Heart left ventricle (tissue), 16 donors: ENCODE data around the gene PDGFRA. TPM values are rescaled to one million over a fixed set of nuclear protein-coding genes. Genes with fewer than 3 reads are reported as not detected.
A peak's percentile ranks its signal among the peaks of the same experiment; 100 is the strongest.
"Not testable (repeated sequence)": the region's sequence is repeated elsewhere in the genome, so short reads cannot be mapped to it uniquely, and the experiment has no call there.

ENCODE experiments used
- ATAC-seq, 4 donors: fragments of 200-7000 bp; cut with Tn5 transposase; one replicate each; pipeline ENCODE4 v1.9.1; 2020 to 2022; ENCODE audit warnings: moderate library complexity in 4 of 4, mild to moderate bottlenecking in 3 of 4, moderate number of reproducible peaks in 1 of 4
- DNase-seq, 5 donors: peaks; one replicate each; pipeline ENCODE4 v3.0.0-alpha.2; 2020
- H3K27ac ChIP-seq, 12 donors: fragments of 200-600 bp; sonication (generic) in 4 of 12; one replicate each; pipeline versions ENCODE4 v1.5.0 to v1.8.0; 2016 to 2022; ENCODE audit warnings: mild to moderate bottlenecking in 2 of 12
- H3K27me3 ChIP-seq, 9 donors: fragments of 200-600 bp; sonication (generic) in 2 of 9; one replicate each; pipeline versions ENCODE4 v1.5.1 to v1.8.0; 2016 to 2022; ENCODE audit warnings: mild to moderate bottlenecking in 3 of 9
- H3K36me3 ChIP-seq, 9 donors: fragments of 200-600 bp; sonication (generic) in 2 of 9; one replicate each; pipeline versions ENCODE4 v1.5.0 to v1.8.0; 2018 to 2022; ENCODE audit warnings: mild to moderate bottlenecking in 2 of 9
- H3K4me1 ChIP-seq, 12 donors: fragments of 200-600 bp; sonication (generic) in 4 of 12; one replicate each; pipeline versions ENCODE4 v1.5.0 to v1.8.0; 2016 to 2022; ENCODE audit warnings: mild to moderate bottlenecking in 3 of 12
- H3K4me3 ChIP-seq, 12 donors: fragments of 200-600 bp; sonication (generic) in 4 of 12; one replicate each; pipeline versions ENCODE4 v1.5.0 to v1.8.0; 2017 to 2022; ENCODE audit warnings: mild to moderate bottlenecking in 9 of 12, moderate library complexity in 4 of 12
- H3K9me3 ChIP-seq, 12 donors: fragments of 200-600 bp; sonication (generic) in 4 of 12; one replicate each; pipeline versions ENCODE4 v1.5.0 to v1.8.0; 2016 to 2022; ENCODE audit warnings: mild to moderate bottlenecking in 1 of 12
- CTCF ChIP-seq, 12 donors: fragments of 200-600 bp; sonication (generic) in 4 of 12; IDR thresholded peaks; one replicate each; pipeline versions ENCODE4 v1.5.0 to v1.8.0; 2018 to 2022; ENCODE audit warnings: antibody characterized with exemption in 12 of 12, mild to moderate bottlenecking in 5 of 12
- POLR2A ChIP-seq, 2 donors: fragments of 450-650 bp; IDR thresholded peaks; one replicate each; pipeline ENCODE4 v1.6.1; 2017; ENCODE audit warnings: antibody characterized with exemption in 2 of 2, mild to moderate bottlenecking in 2 of 2, moderate library complexity in 2 of 2
- WGBS, 4 donors: extraction: QIAGEN DNeasy Blood & Tissue Kit in 2 of 4; methylation state at CpG; one replicate each; pipeline versions ENCODE4 v1.1.5 to v1.1.7; 2013 to 2018; 5-methylcytosine and 5-hydroxymethylcytosine counted together
- intact Hi-C, 10 donors: fragments of 100-400 bp; cut with DNase I; formaldehyde crosslinking; loops; one replicate each; pipeline versions ENCODE4 v1.11.1 to v1.14.2; 2022
- polyA plus RNA-seq, 2 donors: library from polyadenylated mRNA; stranded (reverse); fragments of 200-250 nt; gene quantifications; one replicate each; pipeline ENCODE4 v1.2.3, GENCODE V29; 2013
- total RNA-seq, 9 donors: library from RNA; depleted of rRNA in 2 of 9; stranded (reverse); fragments of >200 nt in 2 of 9; fragmentation: NEBNext Ultra II Directional in 3 of 9; extraction: Animal tissue kit (Norgen Biotek cat#: 25700) in 3 of 9; gene quantifications; one replicate each; pipeline versions ENCODE4 v1.1.0 to v1.2.4, GENCODE V29; 2016 to 2023
- donor health status: ischemic (EF 13 %, LVEDD 7.1; RV severe dilation, severe dysfunction).
- donor health status: healthy with polysubstance abuse.
- donor health status: DM: no; HTN: yes; CAD: no.
- donor health status: DM: no; HTN: no; CAD: no.
- donor health status: ischemic (EF 25% LVEDD 6.9; RV normal size, moderate dysfunction).
- donor health status: ischemic (EF 25% LVEDD 5.7; RV mildly dilated, moderate dysfunction).
- donor health status: healthy.
- donor health status: DM: yes; HTN: yes; CAD: no.
- donor health status: ischemic (EF 35%, LVEDD 5.7; RV mildly dilated, moderate dysfunction).
- donor health status: nonischemic (EF 11% LVEDD 7.7; RV severe dilation, severe dysfunction).
- donor health status: DM: yes; HTN: yes; CAD: no.
- donor health status: PGD.
- donor health status: ischemic (EF 29% LVEDD 5.4; RV normal size, mild dysfunction).
- donor health status: nonischemic (EF 23%, LVEDD 6.1; RV moderate dilation, normal function).

The PDGFRA gene
- total and polyA plus RNA-seq, 11 donors, result 4.3 to 58.1 (median 18.9) TPM

DNA sequence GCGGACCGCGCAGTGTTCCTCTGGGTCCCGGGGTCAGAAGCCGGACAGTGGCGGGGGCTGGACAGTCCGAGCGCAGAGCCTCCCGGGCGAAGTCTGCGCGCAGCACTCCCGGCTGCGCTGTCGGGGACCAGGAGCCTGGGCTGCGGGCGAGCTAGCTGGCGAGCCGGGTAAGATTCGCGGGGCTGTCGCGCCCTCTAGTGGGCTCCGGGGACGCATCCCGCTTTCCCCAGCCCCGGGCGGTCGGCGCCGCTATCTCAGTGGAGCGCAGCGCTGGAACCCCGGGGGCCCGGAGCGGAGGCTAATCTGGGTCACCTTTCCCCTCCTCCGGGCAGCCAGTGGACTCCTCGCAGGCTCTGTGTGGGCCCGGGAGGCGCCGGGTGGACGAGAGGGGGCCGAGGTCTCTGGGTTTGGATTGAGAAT is 4.2 kb downstream of the PDGFRA start:
- H3K27ac ChIP-seq, result peak overlapping the region in 11 of 12 donors; percentile 19 to 89 (median 68)
- intact Hi-C loops, result loop anchor here (1.0 to 10.0 kb wide), 16 partner anchors 324 to 2001 kb away; no protein-coding TSS in a partner anchor

DNA sequence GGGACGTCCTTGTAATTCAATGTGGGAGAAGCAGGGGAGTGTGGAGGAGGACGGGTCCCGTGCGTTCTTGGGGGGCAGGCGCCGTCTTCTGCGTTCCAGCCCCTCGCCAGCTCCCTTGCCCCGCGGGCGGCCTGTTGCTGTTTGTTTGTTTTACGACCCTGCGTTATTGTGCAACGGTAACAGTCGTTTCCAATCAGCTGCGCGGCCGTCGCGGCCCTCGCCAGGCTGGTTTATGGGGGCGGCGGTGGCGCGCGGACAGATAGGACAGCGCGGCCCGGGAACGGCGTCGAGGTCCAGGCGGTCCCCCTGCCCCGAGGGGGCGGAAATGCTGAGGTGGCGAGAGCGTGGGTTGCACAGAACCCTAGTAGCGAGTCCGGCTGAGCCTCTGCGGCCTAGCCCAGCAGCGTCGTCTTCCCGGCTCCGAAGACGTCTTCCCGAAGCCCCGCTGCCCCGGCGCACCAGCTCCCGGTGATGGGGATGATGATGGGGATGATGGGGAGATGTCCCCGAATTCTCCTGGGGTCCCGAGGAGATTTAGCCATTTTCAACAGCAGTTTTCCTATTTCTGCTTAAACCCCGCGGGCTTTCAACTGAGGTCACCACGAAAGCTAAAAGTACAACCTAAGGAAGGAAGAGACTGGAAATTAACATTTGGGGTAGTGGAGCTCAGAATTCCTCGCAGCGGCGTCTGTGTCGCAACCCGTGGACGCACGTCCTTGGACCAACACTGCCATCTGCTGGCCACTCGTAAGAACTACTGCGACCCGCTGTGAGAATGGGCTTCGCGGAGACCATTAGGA is 4.8 kb downstream of the PDGFRA start:
- Histone ChIP-seq H3K4me1 (peaks cover 6 to 51% (median 38%) of the 10 kb centered on the region in 12 donors), H3K27ac (peak overlapping the region in 10 of 12 donors; percentile 35 to 89 (median 70)), H3K27me3 (peaks cover 26 to 45% (median 37%) of the 10 kb centered on the region in 9 donors), H3K36me3 (no peaks in the 10 kb centered on the region), H3K9me3 (no peaks in the 10 kb centered on the region), H3K4me3 (peak overlapping the region; percentile 22 to 80 (median 58))
- peak; percentile 41 to 60 (median 53) for ATAC-seq
- peak; percentile 77 to 85 (median 82) for DNase-seq
- no peak for TF ChIP-seq POLR2A (IDR thresholded peaks at IDR 0.05)
- peak; percentile 91 to 97 (median 94) for TF ChIP-seq CTCF (IDR thresholded peaks at IDR 0.05)
- intact Hi-C loops, result loop anchor here (1.0 to 10.0 kb wide), 16 partner anchors 325 to 2002 kb away; no protein-coding TSS in a partner anchor
- WGBS, 4 donors, result 0 to 1% (median 1%) methylated on average over 43 to 67 of the region's 67 CpGs

More for the DNA sequence above, 4.2 kb downstream of the PDGFRA start:
- 0% methylated on average over 4 to 43 of the region's 43 CpGs for WGBS, 4 donors
- H3K36me3 ChIP-seq, result no peaks in the 10 kb centered on the region
- H3K9me3 ChIP-seq, result no peaks in the 10 kb centered on the region
- peaks cover 26 to 51% (median 43%) of the 10 kb centered on the region in 9 donors for H3K27me3 ChIP-seq
- DNase-seq (peak; percentile 85 to 92 (median 89)), ATAC-seq (peak; percentile 64 to 88 (median 85))
- peaks cover 6 to 51% (median 40%) of the 10 kb centered on the region in 12 donors for H3K4me1 ChIP-seq
- peak overlapping the region; percentile 22 to 80 (median 58) for H3K4me3 ChIP-seq
- TF ChIP-seq CTCF (IDR thresholded peaks at IDR 0.05) (peak; percentile 67 to 89 (median 80)), POLR2A (IDR thresholded peaks at IDR 0.05) (no peak)

DNA sequence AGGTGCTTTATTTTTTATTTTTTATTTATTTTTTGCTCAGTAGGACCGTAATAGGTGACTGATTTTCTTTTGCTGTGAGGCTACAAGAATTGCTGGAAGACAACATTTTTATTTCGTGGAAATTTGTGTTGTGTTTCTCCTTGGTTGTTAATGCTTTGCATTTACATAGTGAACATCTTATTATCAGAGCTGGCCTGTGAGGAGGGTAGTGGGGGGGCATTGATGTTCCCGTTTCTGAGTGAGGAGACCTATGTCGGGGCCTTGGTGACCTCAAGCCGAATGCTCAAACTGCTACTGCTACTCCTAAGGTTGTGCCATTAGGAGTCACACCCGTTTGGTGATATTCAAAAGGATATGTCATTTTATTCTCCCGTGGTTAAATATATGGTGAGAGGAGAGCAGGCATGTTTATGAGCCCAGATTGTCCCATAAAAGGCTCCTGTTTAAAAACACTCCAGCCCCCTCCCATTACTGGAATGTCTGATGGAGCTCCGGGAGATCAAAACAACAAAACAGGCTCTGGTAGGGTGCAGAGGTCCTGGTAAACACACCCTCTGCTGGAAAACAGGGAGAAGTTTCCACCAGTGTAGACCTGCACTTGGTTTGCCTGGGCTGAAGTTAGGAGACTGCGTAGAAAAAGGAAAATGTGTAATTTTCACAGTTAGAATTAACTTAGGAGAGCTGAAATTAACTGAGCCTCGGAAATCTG is 5.6 kb downstream of the PDGFRA start:
- H3K9me3 ChIP-seq, result no peaks in the 10 kb centered on the region
- H3K4me1 ChIP-seq, result peaks cover 6 to 50% (median 39%) of the 10 kb centered on the region in 12 donors
- ATAC-seq (no peak), DNase-seq (no peak)
- WGBS, 4 donors, result 19 to 23% (median 21%) methylated on average over 10 of the region's 10 CpGs
- no peaks in the 10 kb centered on the region for H3K36me3 ChIP-seq
- TF ChIP-seq POLR2A (IDR thresholded peaks at IDR 0.05) (no peak), CTCF (IDR thresholded peaks at IDR 0.05) (peak in 2 of 12 donors; percentile 9 to 17)
- no peak overlapping the region for H3K27ac ChIP-seq
- H3K27me3 ChIP-seq, result peaks cover 26 to 38% (median 30%) of the 10 kb centered on the region in 9 donors
- intact Hi-C loops, result loop anchor here (2.0 to 10.0 kb wide), 14 partner anchors 326 to 2002 kb away; no protein-coding TSS in a partner anchor
- peak overlapping the region in 11 of 12 donors; percentile 35 to 80 (median 58) for H3K4me3 ChIP-seq

- Histone ChIP-seq H3K4me1 (peaks cover 6 to 43% (median 27%) of the 10 kb centered on the region in 12 donors), H3K9me3 (peaks cover 0 to 10% (median 3%) of the 10 kb centered on the region in 12 donors), H3K27me3 (peaks cover 12 to 21% (median 14%) of the 10 kb centered on the region in 9 donors)
- not testable (repeated sequence) for DNase-seq, H3K36me3 ChIP-seq, H3K27ac ChIP-seq, H3K4me3 ChIP-seq, ATAC-seq
- intact Hi-C loops, result loop anchor here in 6 of 10 donors (10.0 kb wide), 4 partner anchors 752 to 2002 kb away; no protein-coding TSS in a partner anchor
- WGBS, 4 donors, result 84 to 90% (median 88%) methylated on average over 6 to 7 of the region's 7 CpGs
Observed at GRCh38 chr4:54236316-54236715, 7.2 kb downstream of the PDGFRA start.
